Left renal pelvis (tissue), 4 donors: Measurements from ENCODE around the gene ANTKMT. TPM values are rescaled to one million over a fixed set of nuclear protein-coding genes. Genes with fewer than 3 reads are reported as not detected.

ENCODE experiments used
- DNase-seq, 4 donors: peaks; one replicate each; pipeline ENCODE4 v3.0.0-alpha.2; 2013; ENCODE audit warnings: low read depth in 4 of 4, low spot score in 3 of 4
- polyA plus RNA-seq, 4 donors: library from polyadenylated mRNA; unstranded; fragments of 120-200 nt; gene quantifications; one replicate each; pipeline ENCODE4 v1.2.1, GENCODE V29; 2013; ENCODE audit not compliant: insufficient read length in 4 of 4

ANTKMT gene
- polyA plus RNA-seq, 4 donors = 8.9 to 28.2 (median 10.8) TPM

DNA sequence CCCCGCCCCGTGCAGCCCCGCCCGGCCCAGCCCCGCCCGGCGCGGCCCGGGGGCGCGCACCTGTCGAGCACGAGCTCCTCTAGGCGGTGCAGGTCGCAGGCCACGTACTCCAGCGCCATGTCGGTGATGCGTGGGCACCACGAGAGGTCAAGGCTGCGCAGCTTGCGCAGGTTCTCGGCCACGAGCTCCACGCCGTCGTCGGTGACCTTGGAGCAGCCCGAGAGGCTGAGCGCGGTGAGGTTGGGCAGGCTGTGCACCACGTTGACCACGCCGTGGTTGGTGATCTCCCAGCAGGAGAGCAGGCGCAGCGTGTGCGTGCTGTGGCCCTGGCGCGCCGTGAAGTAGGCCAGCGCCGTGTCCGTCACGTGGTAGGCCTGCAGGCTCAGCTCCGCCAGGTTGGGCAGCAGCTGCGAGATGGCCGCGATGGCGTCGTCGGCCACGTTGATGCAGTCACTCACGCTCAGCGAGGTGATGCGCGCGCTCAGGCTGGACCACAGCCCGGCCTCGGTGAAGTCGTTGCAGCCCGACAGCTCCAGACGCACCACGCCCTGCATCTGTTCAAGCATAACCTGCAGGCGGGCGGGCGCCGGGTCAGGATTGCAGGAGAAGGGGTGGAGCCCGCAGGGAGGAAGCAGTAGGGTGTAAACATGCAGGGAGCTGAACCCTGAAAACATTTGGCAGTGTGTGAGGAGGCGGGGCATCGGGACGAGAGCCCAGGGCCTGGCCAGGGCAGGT lies 25.4 kb upstream of the ANTKMT start:
- no peak for DNase-seq

GRCh38 chr16:698911-699671 lies 21.9 kb upstream of the ANTKMT start:
- DNase-seq = no peak

- no peak for DNase-seq
Measured at GRCh38 chr16:700684-701584, 20.0 kb upstream of the ANTKMT start.

- DNase-seq = no peak
Measured at GRCh38 chr16:702341-702740, 18.6 kb upstream of the ANTKMT start.

DNA sequence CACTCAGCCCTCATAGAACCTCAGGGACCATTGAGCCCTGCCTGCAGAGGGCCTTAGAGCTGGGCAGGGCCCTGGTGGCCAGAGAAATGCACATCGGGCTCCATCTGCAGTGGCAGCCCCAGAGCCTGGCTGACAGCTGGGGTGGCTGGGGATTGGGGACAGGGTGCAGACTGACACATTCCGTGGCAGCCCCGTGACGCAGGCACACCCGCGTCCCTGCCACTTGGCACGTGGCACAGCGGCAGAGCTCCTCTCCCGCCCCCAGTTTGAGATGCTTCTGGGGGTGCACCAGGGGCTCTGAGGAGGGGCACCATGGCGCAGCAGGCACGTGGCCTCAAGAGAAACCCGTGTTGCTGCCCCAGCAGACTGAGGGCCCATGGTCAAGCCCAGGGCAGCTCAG lies 17.5 kb upstream of the ANTKMT start:
- DNase-seq = no peak

GRCh38 chr16:704047-704446 lies 16.9 kb upstream of the ANTKMT start:
- DNase-seq = no peak

DNA sequence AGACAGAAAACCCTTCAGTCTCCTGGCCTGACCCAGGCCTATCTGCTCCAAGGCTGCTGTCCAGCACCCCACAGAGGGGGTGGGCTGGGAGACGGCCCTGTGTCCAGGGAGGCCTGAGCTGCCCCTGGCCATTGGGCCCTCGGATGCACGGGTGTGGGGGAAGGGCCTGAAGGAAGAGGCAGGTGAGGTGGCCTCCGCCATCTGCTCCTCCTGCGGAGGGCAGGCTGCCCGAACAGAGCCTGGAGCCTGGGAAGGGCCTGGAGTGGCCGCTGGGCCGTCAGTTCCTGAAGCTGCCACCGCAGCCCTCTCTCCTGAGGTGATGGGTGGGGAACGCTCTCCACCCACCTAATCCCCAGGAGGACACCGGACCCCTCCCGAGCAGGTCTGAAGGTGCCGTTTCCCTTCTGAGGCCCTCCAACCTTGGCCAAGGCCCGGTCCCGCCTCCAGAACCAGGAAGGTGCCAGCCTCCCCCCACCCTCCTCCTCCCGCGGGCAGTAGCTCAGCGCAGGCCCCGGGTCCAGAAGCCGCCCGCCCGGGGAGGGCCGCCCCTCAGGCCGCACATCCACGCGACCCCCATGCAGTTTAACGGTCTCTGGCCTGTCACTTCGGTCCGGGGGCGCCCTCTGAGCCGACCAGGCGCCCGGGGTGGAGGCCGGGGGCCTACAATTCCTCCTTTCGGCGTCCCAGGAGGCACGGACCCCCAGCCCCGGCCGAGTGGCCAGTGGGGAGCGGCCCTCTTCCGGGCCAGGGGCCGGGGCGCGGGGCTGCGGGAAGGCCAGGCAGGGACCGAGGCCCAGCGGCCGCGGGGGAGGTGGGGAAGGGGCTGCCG lies 16.2 kb upstream of the ANTKMT start:
- no peak for DNase-seq

DNA sequence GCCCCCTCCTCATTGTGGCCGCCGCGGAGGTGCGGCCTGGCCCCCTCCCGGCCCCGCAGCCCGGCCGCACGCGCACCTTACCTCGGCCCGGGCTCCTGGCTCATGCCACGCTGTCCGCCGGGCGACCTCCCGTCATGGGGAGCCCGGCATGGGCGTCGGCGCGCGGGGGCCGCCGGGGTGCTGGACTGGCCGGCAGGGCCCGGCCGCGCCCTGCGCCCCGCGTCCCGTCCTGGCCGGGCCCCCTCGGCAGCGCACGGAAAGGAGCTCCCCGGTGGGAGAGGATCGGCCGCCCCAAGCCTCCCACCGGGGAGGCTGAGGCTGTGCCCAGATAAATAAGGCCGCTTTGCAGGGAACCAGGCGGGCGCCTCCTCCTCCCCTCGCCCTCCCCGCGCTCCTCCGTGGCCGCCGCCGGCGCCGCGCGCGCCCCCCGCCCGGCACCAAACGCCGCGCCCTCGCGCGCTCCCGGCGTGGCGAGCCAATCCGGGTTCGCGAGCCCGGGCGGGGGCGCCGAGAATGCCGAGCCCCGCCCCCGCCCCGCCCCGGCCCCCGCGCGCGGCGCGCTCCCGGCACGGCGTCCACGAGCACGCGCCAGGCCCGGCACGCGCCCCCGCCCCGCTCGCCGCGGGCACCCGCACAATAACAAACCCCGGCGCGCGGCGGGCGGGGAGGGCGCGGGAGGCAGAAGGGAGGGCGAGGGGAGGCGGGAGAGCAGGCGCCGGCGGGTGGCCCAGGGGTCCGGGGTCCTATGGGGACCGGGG lies 15.3 kb upstream of the ANTKMT start, which contains the start of gene FBXL16:
Gene FBXL16, minus strand, starts transcription at position 371 of the 758 bp plus-strand sequence. CDS start 8,396 bp downstream, outside the sequence.
- DNase-seq = no peak

GRCh38 chr16:706189-707061 lies 14.5 kb upstream of the ANTKMT start:
- no peak for DNase-seq

- no peak for DNase-seq
Measured at GRCh38 chr16:707062-707538, 13.8 kb upstream of the ANTKMT start.

DNA sequence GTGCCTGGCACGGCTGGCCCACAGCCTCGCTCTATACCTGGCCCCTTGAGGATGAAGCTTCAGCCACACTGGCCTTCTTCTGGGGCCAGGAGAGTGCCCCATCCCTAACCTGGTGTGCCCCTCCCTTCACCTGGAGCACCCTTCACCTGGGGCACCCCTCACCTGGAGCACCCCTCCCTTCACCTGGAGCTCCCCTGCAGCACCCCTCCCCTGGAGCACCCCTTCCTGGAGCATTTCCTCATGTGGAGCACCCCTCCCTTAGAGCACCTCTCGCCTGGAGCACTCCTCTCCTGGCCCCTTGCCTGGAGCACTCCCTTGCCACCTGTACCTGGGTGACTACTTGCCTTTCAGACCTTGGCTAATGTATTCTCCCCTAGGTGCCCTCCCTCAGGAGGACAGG lies 12.9 kb upstream of the ANTKMT start:
- no peak for DNase-seq

- no peak for DNase-seq
Measured at GRCh38 chr16:708959-709358, 12.0 kb upstream of the ANTKMT start.

DNA sequence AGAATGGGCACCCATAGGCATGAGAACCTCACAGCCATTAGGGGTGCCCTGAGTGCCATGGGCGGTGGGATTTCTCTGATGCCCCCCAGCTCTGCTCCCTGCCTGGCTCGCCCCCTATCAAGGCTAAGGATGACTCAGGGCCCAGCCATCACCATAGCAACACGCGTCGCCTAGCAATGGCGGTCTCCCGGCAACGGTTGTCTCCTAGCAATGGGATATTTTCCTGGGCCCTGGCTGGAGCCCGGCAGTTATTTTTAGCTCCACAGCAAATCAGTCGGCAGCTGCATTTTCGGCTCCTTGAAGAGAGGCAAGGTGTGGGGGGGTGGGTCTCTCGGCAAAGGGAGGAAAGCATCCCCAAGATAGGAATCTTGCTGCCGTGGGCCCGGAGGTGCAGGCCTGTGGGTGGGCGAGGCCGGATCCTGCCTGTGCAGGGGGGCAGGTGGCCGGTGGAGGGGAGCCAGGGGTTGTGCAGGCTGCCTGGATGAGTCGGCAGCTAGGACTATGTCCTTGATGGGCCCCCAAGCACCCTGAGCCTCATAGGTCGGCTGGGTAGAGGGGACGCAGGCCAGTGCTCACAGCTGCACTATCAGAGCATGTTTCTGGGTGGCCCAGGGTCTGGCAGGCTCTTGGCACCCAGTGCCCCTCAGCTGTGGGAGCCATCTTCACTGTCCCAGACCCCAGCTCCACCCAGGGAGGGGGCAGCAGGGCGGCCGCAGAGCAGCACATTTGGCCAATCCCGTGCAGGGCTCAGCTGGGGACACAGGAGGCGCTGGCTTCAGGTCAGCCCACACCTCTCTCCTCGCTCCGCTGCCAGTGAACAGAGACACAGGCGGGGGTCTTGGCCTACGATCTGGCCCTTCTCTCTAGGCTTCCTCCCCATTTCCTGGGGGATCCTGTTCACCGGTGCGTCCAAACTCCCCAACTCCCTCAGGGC lies 11.1 kb upstream of the ANTKMT start:
- no peak for DNase-seq

GRCh38 chr16:710500-711075 lies 10.4 kb upstream of the ANTKMT start:
- no peak for DNase-seq

GRCh38 chr16:711084-711483 lies 9.9 kb upstream of the ANTKMT start:
- no peak for DNase-seq

DNA sequence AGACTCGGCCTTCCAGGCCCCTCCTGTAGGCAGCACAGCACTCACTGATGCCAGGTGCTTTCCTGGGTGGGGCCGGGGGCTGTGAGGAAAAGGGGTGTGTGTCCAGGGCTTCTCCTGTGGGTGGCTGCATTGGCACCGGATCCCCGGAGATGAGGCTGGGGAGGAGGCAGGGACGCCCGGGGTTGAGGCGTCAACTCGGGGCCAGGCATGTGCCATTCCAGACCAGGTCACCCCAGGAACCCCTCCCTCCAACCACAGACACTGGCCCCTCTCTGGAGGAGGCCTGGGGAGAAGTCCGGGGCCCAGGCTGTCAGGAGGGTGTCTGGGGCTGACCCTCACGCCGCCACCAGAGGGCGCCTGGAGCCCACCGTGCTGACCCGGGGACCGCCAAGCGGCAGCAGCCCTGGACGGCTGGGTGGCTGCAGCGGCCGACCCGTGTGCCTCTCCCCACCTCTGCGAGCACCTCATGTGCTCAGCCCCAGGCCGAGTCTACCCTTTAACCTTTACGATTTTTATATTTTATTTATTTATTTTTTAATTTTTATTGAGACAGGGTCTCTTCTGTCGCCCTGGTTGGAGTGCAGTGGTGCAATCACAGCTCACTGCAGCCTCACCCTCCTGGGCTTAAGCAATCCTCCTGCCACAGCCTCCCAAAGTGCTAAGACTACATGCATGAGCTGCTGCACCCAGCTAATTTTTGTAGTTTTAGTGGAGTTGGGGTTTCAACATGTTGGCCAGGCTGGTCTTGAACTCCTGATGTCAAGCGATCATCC lies 9.2 kb upstream of the ANTKMT start:
- no peak for DNase-seq
